ENCODE measurements around the gene TMEM74B.
"Not testable (repeated sequence)": the region's sequence is repeated elsewhere in the genome, so short reads cannot be mapped to it uniquely, and the experiment has no call there.

DNA sequence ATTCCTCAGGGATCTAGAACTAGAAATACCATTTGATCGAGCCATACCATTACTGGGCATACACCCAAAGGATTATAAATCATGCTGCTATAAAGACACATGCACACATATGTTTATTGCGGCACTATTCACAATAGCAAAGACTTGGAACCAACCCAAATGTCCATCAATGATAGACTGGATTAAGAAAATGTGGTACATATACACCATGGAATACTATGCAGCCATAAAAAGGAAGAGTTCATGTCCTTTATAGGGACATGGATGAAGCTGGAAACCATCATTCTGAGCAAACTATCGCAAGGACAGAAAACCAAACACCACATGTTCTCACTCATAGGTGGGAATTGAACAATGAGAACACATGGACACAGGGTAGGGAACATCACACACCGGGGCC is 38.0 kb upstream of the TMEM74B start:
- TF ChIP-seq, protein P1, sequence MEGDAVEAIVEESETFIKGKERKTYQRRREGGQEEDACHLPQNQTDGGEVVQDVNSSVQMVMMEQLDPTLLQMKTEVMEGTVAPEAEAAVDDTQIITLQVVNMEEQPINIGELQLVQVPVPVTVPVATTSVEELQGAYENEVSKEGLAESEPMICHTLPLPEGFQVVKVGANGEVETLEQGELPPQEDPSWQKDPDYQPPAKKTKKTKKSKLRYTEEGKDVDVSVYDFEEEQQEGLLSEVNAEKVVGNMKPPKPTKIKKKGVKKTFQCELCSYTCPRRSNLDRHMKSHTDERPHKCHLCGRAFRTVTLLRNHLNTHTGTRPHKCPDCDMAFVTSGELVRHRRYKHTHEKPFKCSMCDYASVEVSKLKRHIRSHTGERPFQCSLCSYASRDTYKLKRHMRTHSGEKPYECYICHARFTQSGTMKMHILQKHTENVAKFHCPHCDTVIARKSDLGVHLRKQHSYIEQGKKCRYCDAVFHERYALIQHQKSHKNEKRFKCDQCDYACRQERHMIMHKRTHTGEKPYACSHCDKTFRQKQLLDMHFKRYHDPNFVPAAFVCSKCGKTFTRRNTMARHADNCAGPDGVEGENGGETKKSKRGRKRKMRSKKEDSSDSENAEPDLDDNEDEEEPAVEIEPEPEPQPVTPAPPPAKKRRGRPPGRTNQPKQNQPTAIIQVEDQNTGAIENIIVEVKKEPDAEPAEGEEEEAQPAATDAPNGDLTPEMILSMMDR (IDR thresholded peaks at IDR 0.05; ENCODE audit: control extremely low read depth in 1 of 3, insufficient read depth in 1 of 3, low read depth in 1 of 3, low read length in 3 of 3), result not testable (repeated sequence)
- TF ChIP-seq EP300 (IDR thresholded peaks at IDR 0.05; ENCODE audit: borderline replicate concordance in 1 of 2, low read depth in 2 of 2, low read length in 2 of 2); POLR2A (IDR thresholded peaks at IDR 0.05; ENCODE audit: control extremely low read depth in 1 of 2, low read depth in 2 of 2, low read length in 2 of 2); POLR2AphosphoS5 (IDR thresholded peaks at IDR 0.05; ENCODE audit: low read depth, low read length); EZH2 (IDR thresholded peaks at IDR 0.05; ENCODE audit: low read depth, low read length, severe bottlenecking); TAF1 (IDR thresholded peaks at IDR 0.05; ENCODE audit: low read depth, low read length); CEBPB (IDR thresholded peaks at IDR 0.05; ENCODE audit: low read depth, low read length); CBX8 (IDR thresholded peaks at IDR 0.05; ENCODE audit: borderline replicate concordance, low read depth, low read length); KDM4A (IDR thresholded peaks at IDR 0.05; ENCODE audit: low read depth, low read length, severe bottlenecking); PHF8 (conservative IDR thresholded peaks at IDR 0.05; ENCODE audit: low read depth, low read length); TAF7 (optimal IDR thresholded peaks at IDR 0.05; ENCODE audit: borderline replicate concordance, low read depth, low read length); JUND (IDR thresholded peaks at IDR 0.05; ENCODE audit: low read length): not testable (repeated sequence)
- TF ChIP-seq, protein P2, sequence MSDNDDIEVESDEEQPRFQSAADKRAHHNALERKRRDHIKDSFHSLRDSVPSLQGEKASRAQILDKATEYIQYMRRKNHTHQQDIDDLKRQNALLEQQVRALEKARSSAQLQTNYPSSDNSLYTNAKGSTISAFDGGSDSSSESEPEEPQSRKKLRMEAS (IDR thresholded peaks at IDR 0.05), result not testable (repeated sequence)
- TF ChIP-seq, protein P3, sequence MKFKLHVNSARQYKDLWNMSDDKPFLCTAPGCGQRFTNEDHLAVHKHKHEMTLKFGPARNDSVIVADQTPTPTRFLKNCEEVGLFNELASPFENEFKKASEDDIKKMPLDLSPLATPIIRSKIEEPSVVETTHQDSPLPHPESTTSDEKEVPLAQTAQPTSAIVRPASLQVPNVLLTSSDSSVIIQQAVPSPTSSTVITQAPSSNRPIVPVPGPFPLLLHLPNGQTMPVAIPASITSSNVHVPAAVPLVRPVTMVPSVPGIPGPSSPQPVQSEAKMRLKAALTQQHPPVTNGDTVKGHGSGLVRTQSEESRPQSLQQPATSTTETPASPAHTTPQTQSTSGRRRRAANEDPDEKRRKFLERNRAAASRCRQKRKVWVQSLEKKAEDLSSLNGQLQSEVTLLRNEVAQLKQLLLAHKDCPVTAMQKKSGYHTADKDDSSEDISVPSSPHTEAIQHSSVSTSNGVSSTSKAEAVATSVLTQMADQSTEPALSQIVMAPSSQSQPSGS (IDR thresholded peaks at IDR 0.05; ENCODE audit: low read length), result not testable (repeated sequence)
